ENCODE results near the gene MXRA8. TPM values are rescaled to one million over a fixed set of nuclear protein-coding genes. Genes with fewer than 3 reads are reported as not detected.
"Not testable (repeated sequence)": the region's sequence is repeated elsewhere in the genome, so short reads cannot be mapped to it uniquely, and the experiment has no call there.

MXRA8 gene
- total RNA-seq, 1 experiment from 2014 or later: 25.3 TPM

DNA sequence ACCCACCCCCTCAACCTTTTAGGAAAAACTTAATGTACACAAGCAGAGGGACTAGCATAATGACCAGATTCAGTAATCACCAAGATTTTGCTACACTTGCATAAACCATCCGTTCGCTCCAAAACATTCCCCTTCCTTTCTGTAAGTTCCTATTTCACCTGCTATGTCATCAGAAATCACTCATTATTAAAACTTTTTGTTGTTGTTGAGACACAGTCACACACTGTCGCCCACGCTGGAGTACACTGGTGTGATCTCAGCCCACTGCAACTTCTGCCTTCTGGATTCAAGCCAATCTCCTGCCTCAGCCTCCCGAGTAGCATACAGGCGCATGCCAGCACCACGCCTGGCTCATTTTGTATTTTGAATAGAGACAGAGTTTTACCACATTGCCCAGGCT is 45.3 kb upstream of the MXRA8 start:
- H3K4me1 ChIP-seq (ENCODE audit: insufficient read depth, low read length): peaks cover 36% of the 10 kb centered on the region
- H3K79me2 ChIP-seq (ENCODE audit: low read length): peaks cover 82% of the 10 kb centered on the region
- H3F3A ChIP-seq (ENCODE audit: low read length, unreplicated experiment): peaks cover 4% of the 10 kb centered on the region
- intact Hi-C loops (cut with micrococcal nuclease): no loop called here
- no peaks in the 10 kb centered on the region for H3K27me3 ChIP-seq (ENCODE audit: low read length)
- TF ChIP-seq, protein P1, sequence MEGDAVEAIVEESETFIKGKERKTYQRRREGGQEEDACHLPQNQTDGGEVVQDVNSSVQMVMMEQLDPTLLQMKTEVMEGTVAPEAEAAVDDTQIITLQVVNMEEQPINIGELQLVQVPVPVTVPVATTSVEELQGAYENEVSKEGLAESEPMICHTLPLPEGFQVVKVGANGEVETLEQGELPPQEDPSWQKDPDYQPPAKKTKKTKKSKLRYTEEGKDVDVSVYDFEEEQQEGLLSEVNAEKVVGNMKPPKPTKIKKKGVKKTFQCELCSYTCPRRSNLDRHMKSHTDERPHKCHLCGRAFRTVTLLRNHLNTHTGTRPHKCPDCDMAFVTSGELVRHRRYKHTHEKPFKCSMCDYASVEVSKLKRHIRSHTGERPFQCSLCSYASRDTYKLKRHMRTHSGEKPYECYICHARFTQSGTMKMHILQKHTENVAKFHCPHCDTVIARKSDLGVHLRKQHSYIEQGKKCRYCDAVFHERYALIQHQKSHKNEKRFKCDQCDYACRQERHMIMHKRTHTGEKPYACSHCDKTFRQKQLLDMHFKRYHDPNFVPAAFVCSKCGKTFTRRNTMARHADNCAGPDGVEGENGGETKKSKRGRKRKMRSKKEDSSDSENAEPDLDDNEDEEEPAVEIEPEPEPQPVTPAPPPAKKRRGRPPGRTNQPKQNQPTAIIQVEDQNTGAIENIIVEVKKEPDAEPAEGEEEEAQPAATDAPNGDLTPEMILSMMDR (conservative IDR thresholded peaks at IDR 0.05; ENCODE audit: low read depth, low read length): no peak
- no peak for TF ChIP-seq EZH2phosphoT487 (IDR thresholded peaks at IDR 0.05; ENCODE audit: borderline replicate concordance, low read length)
- TF ChIP-seq EZH2 (IDR thresholded peaks at IDR 0.05; ENCODE audit: low read length, unreplicated experiment): no peak
- no peak overlapping the region for H3K27ac ChIP-seq (ENCODE audit: low read length)
- H3K9ac ChIP-seq (ENCODE audit: low read length): no peak overlapping the region
- H4K20me1 ChIP-seq (ENCODE audit: low read length): 0 out of 2 replicates have a peak, but pooled peaks cover 4% of the 10 kb centered on the region
- no TSS peak for BruUV-seq (replicated peaks)
- no peak overlapping the region for H3K4me3 ChIP-seq (ENCODE audit: low read length)
- ATAC-seq (no peak), DNase-seq (no peak)
- no peaks in the 10 kb centered on the region for H3K9me3 ChIP-seq (ENCODE audit: low read length)
- no peak overlapping the region for H3K4me2 ChIP-seq (ENCODE audit: low read length)
- H3K9me2 ChIP-seq (replicated peaks; ENCODE audit: low read length): no peaks in the 10 kb centered on the region
- peaks cover 35% of the 10 kb centered on the region for H3K36me3 ChIP-seq (ENCODE audit: low read depth, low read length)
- no peak overlapping the region for H2AFZ ChIP-seq (ENCODE audit: low read length)
- ChIA-PET CTCF (no interaction called here), POLR2A (ENCODE audit: unreplicated experiment) (no interaction called here)

DNA sequence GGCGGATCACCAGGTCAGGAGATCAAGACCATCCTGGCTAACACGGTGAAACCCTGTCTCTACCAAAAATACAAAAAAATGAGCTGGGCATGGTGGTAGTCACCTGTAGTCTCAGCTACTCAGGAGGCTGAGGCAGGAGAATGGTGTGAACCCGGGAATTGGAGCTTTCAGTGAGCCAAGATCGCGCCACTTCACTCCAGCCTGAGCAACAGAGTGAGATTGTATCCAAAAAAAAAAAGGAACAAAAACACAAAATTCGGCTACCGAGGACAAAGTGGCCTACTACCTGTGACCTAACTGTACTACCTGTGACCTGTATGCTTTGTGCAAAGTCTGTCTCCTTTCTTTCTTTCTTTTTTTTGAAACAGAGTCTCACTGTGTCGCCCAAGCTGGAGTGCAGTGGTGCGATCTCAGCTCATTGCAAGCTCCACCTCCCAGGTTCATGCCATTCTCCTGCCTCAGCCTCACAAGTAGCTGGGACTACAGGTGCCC is 44.6 kb upstream of the MXRA8 start:
- H3K4me3 ChIP-seq (ENCODE audit: low read length); H3K9me2 ChIP-seq (replicated peaks; ENCODE audit: low read length); H3K27me3 ChIP-seq (ENCODE audit: low read length); H2AFZ ChIP-seq (ENCODE audit: low read length); intact Hi-C loops (cut with micrococcal nuclease); H4K20me1 ChIP-seq (ENCODE audit: low read length); H3K9ac ChIP-seq (ENCODE audit: low read length); CTCF ChIA-PET; H3K27ac ChIP-seq (ENCODE audit: low read length); BruUV-seq (replicated peaks); H3K4me2 ChIP-seq (ENCODE audit: low read length); DNase-seq; ATAC-seq; H3K9me3 ChIP-seq (ENCODE audit: low read length); H3F3A ChIP-seq (ENCODE audit: low read length, unreplicated experiment): not testable (repeated sequence)
- Histone ChIP-seq H3K36me3 (ENCODE audit: low read depth, low read length) (peaks cover 36% of the 10 kb centered on the region), H3K79me2 (ENCODE audit: low read length) (peaks cover 82% of the 10 kb centered on the region), H3K4me1 (ENCODE audit: insufficient read depth, low read length) (peaks cover 31% of the 10 kb centered on the region)
- POLR2A ChIA-PET (ENCODE audit: unreplicated experiment): interaction anchor here (0.6 kb wide), 1 partner anchor 28 kb away, joined by 3 read pairs; the partner anchor contains the start of gene AURKAIP1

DNA sequence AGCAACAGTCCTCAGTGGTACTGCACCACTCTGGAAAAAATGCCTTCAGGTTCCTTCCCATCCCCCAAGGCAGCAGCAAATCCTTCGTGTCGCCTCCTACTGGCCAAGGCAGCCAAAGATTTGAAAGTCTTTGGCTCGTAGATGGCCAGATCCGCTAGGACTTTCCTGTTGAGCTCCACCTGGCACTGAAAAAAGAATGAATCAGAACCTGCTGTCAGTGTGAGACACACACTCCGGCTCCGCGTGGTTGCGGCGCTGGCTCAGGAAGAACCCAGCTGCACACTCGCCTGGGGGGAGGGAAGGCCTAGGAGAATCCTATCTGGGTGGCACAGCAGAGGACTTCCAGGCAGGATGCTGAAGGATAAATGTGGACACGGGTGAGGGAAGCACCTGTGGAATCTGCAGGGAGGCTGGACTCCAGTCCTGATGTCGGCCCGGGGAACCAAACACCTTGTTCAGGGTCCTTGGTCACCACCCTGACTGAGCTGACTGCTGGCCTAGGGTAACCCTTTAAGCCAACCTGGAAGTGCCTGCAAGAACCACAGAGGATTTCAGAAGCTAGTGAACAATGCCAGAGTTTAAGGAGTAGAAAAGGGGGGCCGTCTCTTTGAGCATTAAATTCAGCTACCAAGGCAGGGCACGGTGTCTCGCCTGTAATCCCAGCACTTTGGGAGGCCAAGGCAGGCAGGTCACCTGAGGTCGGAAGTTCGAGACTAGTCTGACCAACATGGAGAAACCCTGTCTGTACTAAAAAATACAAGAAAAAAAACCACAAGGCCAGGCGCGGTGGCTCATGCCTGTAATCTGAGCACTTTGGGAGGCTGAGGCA is 43.9 kb upstream of the MXRA8 start:
- H3F3A ChIP-seq (ENCODE audit: low read length, unreplicated experiment): peaks cover 4% of the 10 kb centered on the region
- H3K4me3 ChIP-seq (ENCODE audit: low read length): no peak overlapping the region
- no peak overlapping the region for H2AFZ ChIP-seq (ENCODE audit: low read length)
- no TSS peak for BruUV-seq (replicated peaks)
- peaks cover 38% of the 10 kb centered on the region for H3K4me1 ChIP-seq (ENCODE audit: insufficient read depth, low read length)
- H3K36me3 ChIP-seq (ENCODE audit: low read depth, low read length): peaks cover 43% of the 10 kb centered on the region
- H4K20me1 ChIP-seq (ENCODE audit: low read length): no peaks in the 10 kb centered on the region
- DNase-seq (peak; percentile 95), ATAC-seq (peak; percentile 37)
- no peak overlapping the region for H3K9ac ChIP-seq (ENCODE audit: low read length)
- H3K9me2 ChIP-seq (replicated peaks; ENCODE audit: low read length): no peaks in the 10 kb centered on the region
- peaks cover 82% of the 10 kb centered on the region for H3K79me2 ChIP-seq (ENCODE audit: low read length)
- peak overlapping the region; percentile 92; the same call in 1 of the 2 replicates for H3K4me2 ChIP-seq (ENCODE audit: low read length)
- intact Hi-C loops (cut with micrococcal nuclease): no loop called here
- POLR2A ChIA-PET (ENCODE audit: unreplicated experiment): interaction anchor here (0.6 kb wide), 2 partner anchors 27 kb away, joined by 3 read pairs; partner anchors contain the start of gene AURKAIP1
- peak overlapping the region; percentile 11 for H3K27ac ChIP-seq (ENCODE audit: low read length)
- H3K9me3 ChIP-seq (ENCODE audit: low read length): no peaks in the 10 kb centered on the region
- TF ChIP-seq, protein P1 (conservative IDR thresholded peaks at IDR 0.05; ENCODE audit: low read depth, low read length): peak; percentile 97
- TF ChIP-seq EZH2phosphoT487 (IDR thresholded peaks at IDR 0.05; ENCODE audit: borderline replicate concordance, low read length) (no peak), EZH2 (IDR thresholded peaks at IDR 0.05; ENCODE audit: low read length, unreplicated experiment) (no peak)
- H3K27me3 ChIP-seq (ENCODE audit: low read length): no peaks in the 10 kb centered on the region
- CTCF ChIA-PET: interaction anchor here (0.6 to 1.0 kb wide), 6 partner anchors 18 to 102 kb away, joined by 3 to 11 read pairs (median 4); partner anchors contain the start of gene AURKAIP1

Data from PC-3 (cell line).